PFSK-1 (cell line): ENCODE measurements around the gene ZNF497. TPM values are rescaled to one million over a fixed set of nuclear protein-coding genes. Genes with fewer than 3 reads are reported as not detected.

Source experiments
- FOXP2 ChIP-seq: optimal IDR thresholded peaks from 2 replicates; pipeline ENCODE3; 2011; ENCODE audit warnings: borderline replicate concordance, control low read depth, inconsistent platforms; ENCODE audit not compliant: insufficient read depth; ENCODE audit errors: extremely low read length, extremely low read depth
- POLR2AphosphoS5 ChIP-seq: IDR thresholded peaks from 2 replicates; pipeline ENCODE4 v1.6.1; 2012; ENCODE audit warnings: low read depth, mild to moderate bottlenecking, control low read depth, low read length, moderate library complexity
- REST ChIP-seq, 2 experiments: IDR thresholded peaks; 2 replicates each; pipeline versions ENCODE4 v1.6.1 to v1.8.0; 2011 to 2012; ENCODE audit warnings: low read depth in 2 of 2, low read length in 2 of 2, control low read depth in 1 of 2, inconsistent platforms in 1 of 2, mild to moderate bottlenecking in 1 of 2, moderate library complexity in 1 of 2; ENCODE audit not compliant: insufficient read depth in 1 of 2
- SIN3A ChIP-seq: IDR thresholded peaks from 2 replicates; pipeline ENCODE4 v1.6.1; 2012; ENCODE audit warnings: mild to moderate bottlenecking, low read length, moderate library complexity, borderline replicate concordance; ENCODE audit not compliant: insufficient read depth
- TAF1 ChIP-seq: IDR thresholded peaks from 2 replicates; pipeline ENCODE4 v1.6.1; 2012; ENCODE audit warnings: low read length, control low read depth, borderline replicate concordance; ENCODE audit not compliant: insufficient read depth
- polyA plus RNA-seq: library from polyadenylated mRNA; unstranded; fragments of >200 nt; gene quantifications from one replicate; pipeline ENCODE4 v1.2.1, GENCODE V29; 2012; ENCODE audit warnings: low read depth, missing spikeins; ENCODE audit not compliant: insufficient read length

ZNF497 gene
- polyA plus RNA-seq = 4.9 TPM

DNA sequence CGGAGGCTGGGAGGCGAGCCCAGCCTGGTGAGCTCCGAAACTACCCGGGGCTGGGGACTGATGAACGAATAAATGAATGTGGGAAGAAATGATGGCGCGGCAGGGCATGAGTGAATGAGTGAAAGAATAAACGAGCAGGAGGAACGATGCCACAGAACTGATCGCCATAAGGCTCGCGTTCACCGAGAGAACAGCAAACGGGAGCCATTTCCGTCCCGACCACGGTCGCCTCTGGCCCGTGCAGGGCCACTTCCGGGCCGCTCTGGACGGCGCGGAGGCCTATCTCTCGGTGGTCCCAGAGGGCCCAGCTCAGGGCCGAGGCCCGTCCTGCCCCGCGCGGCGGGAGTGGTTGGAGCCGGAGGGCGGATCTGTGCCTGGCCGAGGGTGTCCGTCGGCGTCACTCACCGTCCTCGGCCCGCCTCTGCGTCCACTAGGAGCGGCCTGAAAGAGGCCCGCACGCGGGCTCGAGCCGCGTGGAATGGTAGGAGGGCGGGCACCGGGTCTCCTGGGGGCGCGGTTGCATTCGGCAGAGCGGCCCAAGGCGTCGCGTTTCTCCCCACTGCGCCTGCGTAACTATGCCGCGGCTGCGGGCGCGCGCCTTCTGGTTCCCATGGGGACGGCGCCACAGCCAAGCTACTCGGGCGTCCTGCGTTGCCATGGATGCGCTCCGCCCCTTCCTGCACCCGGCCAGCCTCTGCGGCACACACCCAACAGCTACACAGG is at the start of gene ZNF497:
TSS of gene ZNF497 (minus strand) at position 480 of the 723 bp plus-strand sequence. CDS start 5,116 bp downstream, outside the sequence.
- TF ChIP-seq REST (IDR thresholded peaks at IDR 0.05; ENCODE audit: insufficient read depth in 1 of 2, low read depth in 2 of 2, low read length in 2 of 2) = peak in 1 of 2 experiments; percentile 45; a peak in 1 of 4 replicates
- peak; percentile 91; the same call in 1 of the 2 replicates for TF ChIP-seq SIN3A
- TF ChIP-seq POLR2AphosphoS5 = peak; percentile 90
- TF ChIP-seq TAF1 = peak; percentile 92; the same call in 1 of the 2 replicates
- TF ChIP-seq FOXP2 = peak; percentile 96

DNA sequence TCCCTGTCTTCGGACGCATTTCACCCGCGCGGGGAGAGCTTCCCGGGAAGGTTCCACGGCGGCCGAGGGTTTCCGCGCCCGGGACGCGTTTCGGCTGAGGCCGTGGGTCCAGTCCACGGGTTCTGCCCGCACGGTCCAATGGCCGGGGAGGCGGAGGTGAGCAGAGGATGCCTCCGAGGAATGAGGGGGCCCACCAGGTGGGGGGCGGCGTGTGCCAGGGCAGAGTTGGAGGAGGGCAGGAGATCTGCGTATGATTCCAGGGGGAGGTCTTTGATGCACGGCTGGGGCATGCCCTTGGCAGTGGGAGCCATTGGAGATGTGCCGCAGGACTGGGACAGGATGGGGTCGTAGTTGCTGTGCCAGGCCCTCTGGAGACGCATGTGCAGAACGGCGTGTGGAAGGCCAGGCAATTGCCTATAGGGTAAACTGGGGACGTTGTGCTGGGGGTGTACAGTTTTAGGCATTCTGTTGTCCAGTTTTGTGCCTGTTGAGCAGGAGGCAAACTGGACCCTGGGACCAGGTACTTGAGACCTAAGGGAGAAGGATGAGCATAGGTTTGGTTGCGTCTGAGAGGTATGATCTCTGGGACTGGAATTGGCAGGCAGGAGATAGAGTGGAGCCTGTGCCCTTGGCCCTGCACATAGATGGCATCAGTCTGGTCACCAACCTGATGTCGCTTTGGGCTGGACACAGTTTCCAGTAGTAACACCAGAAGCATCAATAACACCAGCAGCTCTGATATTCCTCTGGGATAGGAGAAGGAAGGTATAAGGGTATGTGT is 46.6 kb upstream of the ZNF497 start:
- TF ChIP-seq SIN3A (no peak), FOXP2 (no peak), TAF1 (no peak), REST (IDR thresholded peaks at IDR 0.05; ENCODE audit: insufficient read depth in 1 of 2, low read depth in 2 of 2, low read length in 2 of 2) (no peak), POLR2AphosphoS5 (no peak)

- TF ChIP-seq POLR2AphosphoS5 = peak; percentile 97
- peak; percentile 81; the same call in 1 of the 2 replicates for TF ChIP-seq TAF1
- TF ChIP-seq SIN3A = no peak; the same call in 1 of the 2 replicates
- TF ChIP-seq FOXP2 = peak; percentile 16
- no peak; a peak in 1 of 4 replicates for TF ChIP-seq REST (IDR thresholded peaks at IDR 0.05; ENCODE audit: insufficient read depth in 1 of 2, low read depth in 2 of 2, low read length in 2 of 2)
Measured at GRCh38 chr19:58408152-58409009, 45.8 kb upstream of the ZNF497 start, which contains the start of gene ZNF584. Gene ZNF584 (plus strand): TSS chr19:58408649. CDS start chr19:58409148, 499 bp downstream.

- TF ChIP-seq FOXP2 (no peak), TAF1 (no peak), SIN3A (no peak), POLR2AphosphoS5 (no peak), REST (IDR thresholded peaks at IDR 0.05; ENCODE audit: insufficient read depth in 1 of 2, low read depth in 2 of 2, low read length in 2 of 2) (no peak)
Measured at GRCh38 chr19:58407658-58408151, 45.2 kb upstream of the ZNF497 start.
